Pulmonary artery endothelial cell (primary cell): ENCODE results near the gene DUS1L. TPM values are rescaled to one million over a fixed set of nuclear protein-coding genes. Genes with fewer than 3 reads are reported as not detected.
"Not testable (repeated sequence)": the region's sequence is repeated elsewhere in the genome, so short reads cannot be mapped to it uniquely, and the experiment has no call there.

Experiments
- DNase-seq: peaks from one replicate; pipeline ENCODE4 v3.0.0-alpha.2; 2011; ENCODE audit warnings: low read depth, low spot score
- total RNA-seq: library from RNA; depleted of rRNA; stranded (reverse); fragments of >200 nt; gene quantifications from 2 replicates; pipeline ENCODE4 v1.2.3, GENCODE V29; 2014

Gene DUS1L
- total RNA-seq, 1 donor from 2014 or later, result 66.1 TPM

DNA sequence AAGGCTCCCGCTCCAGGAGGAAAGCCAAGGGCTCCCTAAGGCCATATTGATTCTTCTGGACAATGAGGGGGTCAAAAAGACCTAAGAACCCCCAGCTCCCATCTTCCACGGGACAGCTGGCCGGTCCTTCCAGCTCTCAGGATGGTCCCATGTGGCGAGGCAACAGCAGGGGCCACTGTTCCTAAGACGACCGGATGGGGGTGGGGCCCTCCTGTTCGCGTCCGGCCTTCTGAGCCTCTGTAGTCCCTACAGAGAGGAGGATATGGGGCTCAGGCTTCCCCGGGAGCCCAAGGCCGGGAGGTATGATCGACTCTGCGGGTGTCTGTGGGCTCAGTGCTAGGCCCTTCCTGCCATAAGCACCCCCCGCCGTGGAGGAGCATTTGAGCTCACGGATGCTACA lies 22.1 kb downstream of the DUS1L start:
- no peak for DNase-seq

DNA sequence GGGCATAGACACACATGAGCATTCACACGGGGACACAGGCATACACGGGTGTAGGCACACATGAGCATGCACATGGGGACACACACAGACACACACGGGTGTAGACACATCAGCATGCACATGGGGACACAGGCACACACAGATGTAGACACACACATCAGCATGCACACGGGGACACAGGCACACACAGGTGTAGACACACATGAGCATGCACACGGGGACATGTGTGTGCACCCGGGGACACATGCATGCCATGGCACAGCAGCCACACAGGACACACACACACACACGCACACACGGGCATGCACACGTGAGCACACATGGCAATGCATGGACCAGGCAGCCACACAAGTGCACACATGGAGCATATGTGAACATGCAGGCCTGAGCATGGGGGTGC lies 23.0 kb downstream of the DUS1L start:
- no peak for DNase-seq

DNA sequence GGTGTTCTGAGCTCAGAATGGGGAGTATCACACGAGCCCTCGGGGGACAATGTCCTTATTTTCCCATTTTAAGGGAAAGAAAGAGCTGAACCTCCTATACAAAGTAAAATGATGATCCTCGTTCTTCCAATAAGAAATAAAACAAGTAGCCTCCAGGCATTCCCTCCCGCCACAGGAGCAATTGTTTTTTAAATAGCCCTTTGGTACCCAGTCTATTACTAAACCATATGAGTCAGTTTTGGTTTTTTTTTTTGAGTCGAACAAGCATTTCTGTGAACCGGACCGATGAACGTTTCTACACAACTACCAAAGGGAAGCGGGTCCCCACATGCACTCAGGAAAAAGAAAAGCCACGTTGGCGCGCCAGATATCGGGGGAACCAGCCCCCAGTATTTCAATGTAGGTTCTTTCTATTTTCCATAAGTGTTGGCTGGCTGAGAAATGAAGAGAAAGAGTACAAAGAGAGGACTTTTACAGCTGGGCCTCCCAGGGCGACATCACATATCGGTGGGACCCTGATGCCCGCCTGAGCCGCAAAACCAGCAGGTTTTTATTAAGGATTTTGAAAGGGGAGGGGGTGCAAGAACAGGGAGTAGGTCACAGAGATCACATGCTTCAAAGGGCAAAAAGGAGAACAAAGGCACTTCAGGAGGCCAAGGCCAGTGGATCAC lies 24.3 kb downstream of the DUS1L start:
- no peak for DNase-seq

- DNase-seq, result no peak
These were observed 25.8 kb downstream of the DUS1L start for GRCh38 chr17:82039695-82040299.

GRCh38 chr17:82038796-82039409 lies 26.7 kb downstream of the DUS1L start:
- not testable (repeated sequence) for DNase-seq

- no peak for DNase-seq
These were observed 27.8 kb downstream of the DUS1L start for GRCh38 chr17:82037889-82038195.

- DNase-seq, result peak; percentile 80
These were observed 28.3 kb downstream of the DUS1L start, which contains the start of gene DCXR for GRCh38 chr17:82037092-82037888. Gene DCXR (minus strand): TSS chr17:82037697. CDS start chr17:82037682, 15 bp downstream.

DNA sequence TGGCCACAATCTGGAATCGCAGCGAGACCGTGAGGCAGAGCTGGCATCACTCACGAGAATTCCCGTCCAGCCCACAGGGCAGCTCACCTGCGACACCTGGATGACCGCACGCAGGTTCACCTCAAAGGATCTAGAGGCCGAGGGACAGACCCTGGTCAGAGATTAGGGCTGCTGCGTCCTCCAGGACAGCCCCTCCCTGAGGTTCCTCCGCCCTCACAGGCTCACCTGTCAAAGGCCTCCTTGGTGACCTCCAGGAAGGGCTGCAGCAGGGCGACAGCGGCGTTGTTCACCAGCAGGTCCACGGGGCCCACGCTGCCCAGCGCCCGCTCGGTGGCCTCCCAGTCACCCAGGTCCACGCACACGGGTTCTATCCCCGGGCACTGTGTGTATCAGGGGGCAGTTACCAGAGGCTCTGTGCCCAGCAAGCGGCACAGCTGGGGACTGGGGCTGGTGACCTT lies 28.9 kb downstream of the DUS1L start:
- no peak for DNase-seq

DNA sequence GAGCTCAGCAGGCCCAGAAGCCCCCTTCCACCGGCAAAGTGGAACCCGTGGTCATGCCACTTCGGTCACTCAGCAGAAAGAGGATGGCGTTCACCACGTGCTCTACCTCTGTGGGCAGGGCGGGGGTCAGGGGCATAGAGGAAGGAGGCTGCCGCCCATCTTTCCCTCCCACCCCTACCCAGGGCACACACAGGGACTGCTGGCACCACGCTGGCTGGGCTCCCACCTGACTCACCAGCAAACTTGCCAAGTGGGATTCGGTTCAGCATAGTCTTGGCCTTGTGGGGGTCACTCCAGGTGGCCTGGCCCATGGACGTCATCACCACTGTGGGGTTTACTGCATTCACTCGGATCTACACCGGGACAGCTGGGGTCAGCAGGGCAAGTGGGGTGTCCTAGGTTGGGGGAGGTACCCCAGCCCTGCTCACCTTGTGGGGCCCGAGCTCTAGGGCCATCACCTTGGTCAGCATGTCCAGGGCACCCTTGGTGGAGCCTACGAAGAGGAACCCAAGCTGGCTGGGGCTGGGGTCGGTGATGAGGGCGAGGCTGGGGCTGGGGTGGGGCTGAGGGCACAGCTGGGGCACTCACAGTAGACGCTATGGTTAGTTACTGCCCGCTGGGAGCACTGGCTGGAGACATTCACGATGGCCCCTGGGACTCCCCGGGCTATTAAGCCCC lies 29.5 kb downstream of the DUS1L start:
- no peak for DNase-seq

GRCh38 chr17:82035488-82035887 lies 30.1 kb downstream of the DUS1L start:
- no peak for DNase-seq

DNA sequence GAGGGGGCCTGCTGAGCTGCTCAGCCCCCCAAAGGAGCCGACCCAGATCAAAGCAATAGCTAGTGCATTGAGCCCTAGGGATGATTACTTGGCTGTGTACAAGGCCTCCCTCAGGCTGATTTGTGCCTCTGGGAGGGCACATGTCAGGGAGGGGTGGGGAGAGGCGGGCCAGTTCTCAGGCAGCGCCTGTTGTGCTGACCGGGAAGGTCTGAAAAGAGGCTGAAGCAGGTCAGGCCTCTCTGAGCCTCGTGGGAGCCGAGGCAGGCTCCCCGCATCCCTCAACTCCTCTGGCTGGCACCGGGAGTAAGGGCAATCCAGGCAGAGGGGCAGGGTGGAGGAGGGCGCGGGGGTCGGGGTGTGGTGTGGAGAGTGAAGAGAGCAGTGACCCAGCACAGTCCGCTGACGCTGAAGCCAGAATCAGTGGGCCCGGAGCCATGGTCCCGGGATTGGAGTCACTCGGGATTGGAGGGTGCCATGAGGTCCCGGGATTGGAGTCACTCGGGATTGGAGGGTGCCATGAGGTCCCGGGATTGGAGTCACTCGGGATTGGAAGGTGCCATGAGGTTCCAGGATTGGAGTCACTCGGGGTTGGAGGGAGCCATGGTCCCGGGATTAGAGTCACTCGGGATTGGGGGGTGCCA lies 31.1 kb downstream of the DUS1L start:
- DNase-seq, result no peak

GRCh38 chr17:82033359-82034085 lies 32.1 kb downstream of the DUS1L start:
- no peak for DNase-seq

GRCh38 chr17:82031885-82032627 lies 33.5 kb downstream of the DUS1L start:
- DNase-seq, result no peak

DNA sequence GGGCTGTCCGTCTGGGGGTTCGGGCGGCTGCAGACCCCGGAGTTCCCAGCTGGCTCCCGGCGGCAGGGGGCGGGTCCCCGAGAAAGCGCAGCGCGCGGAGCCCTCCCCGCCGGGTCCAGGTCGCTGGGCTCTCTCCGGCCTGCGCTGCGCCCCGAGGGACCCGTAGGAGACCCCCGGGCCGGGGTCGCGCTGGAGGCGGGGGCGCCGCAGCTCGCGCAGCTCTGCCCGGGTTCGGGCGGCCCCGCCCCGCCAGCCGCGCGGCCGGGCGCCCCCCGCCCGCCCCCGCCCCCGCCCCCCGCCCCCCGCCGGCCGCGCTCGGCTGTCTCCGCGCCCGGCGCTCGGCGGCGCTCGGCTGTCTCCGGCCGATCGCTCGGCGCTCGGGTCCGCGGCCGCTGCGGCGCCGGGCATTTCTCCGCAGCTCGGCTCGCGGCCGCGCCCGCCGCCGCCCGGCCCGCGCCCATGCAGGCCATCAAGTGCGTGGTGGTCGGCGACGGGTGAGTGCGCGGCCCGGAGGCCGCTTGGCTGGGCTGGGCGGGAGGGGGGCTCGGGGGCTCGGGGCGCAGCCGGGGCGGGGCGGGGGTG lies 34.2 kb downstream of the DUS1L start, which contains the start of gene RAC3:
Gene RAC3 (plus strand): TSS at position 376 of the 582 bp plus-strand sequence. CDS start 84 bp downstream, at position 460.
- DNase-seq, result no peak

DNA sequence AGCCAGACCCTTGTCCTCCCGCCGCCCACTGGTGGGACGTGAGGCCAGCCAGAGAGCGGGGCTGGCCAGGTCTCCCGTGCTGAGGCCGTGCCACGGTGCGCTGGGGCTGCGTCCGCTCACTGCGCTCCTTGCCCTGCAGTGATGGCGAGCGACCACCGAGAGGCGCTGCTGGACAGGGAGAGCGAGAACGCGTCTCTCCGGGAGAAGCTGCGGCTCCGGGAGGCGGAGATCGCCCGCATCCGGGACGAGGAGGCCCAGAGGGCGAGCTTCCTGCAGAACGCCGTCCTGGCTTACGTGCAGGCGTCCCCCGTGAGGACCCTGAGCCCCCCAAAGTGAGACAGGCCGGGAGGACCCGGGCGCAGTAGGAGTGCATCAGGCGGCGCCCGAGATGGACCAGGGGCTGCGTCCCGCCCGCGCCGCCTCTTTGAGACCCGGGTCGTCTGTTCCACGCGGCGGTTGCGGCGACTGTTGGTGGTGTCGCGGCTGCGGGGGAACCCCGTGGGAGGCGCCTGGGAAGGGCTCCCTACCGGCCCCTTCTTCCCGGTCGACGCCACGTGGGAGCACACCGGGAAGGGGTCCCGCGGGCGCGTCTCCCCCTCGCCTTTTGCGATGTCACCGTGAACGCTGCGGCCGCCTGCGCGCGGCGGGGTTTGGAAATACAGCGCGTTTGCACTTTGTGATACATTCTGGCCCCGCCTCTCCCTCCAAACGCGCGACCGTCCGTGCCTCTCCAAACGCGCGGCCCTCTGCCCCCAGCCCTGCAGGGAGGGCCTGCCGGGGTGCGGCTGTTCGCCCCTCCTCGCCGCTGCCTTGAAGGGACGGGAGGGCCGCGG lies 34.9 kb downstream of the DUS1L start:
- peak; percentile 54 for DNase-seq

DNA sequence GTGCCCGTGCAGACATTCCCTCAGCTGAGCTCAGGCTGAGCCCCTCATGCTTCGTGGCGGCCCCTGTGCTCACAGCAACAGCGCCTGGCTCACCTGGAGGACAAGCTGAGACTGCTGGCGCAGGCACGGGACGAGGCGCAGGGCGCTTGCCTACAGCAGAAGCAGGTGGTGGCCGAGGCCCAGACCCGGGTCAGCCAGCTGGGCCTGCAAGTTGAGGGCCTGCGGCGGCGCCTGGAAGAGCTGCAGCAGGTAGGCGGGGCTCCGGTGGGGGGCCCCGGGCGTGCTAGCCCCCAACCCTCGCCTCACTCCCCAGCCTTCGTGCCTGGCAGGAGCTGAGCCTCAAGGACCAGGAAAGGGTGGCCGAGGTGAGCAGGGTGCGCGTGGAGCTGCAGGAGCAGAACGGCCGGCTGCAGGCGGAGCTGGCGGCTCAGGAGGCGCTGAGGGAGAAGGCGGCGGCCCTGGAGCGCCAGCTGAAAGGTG lies 35.6 kb downstream of the DUS1L start:
- DNase-seq, result no peak

DNA sequence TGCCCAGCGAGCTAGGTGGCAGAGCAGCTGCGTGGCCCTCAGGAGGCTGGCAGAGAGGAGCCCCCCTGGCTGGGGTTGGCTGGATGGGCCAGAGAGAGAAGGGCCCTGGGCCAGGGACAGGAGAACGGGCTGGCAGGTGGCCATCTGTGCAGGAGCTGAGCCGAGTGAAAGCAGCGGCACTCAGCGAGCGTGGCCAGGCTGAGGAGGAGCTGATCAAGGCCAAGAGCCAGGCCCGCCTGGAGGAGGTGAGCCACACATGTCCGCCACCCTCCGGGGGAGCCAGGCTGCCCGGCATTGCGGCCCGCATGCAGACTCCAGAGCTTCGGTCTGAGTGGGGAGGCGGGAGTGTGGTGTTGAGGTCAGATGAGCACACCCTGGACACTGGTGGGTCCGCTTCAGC lies 36.2 kb downstream of the DUS1L start:
- no peak for DNase-seq

DNA sequence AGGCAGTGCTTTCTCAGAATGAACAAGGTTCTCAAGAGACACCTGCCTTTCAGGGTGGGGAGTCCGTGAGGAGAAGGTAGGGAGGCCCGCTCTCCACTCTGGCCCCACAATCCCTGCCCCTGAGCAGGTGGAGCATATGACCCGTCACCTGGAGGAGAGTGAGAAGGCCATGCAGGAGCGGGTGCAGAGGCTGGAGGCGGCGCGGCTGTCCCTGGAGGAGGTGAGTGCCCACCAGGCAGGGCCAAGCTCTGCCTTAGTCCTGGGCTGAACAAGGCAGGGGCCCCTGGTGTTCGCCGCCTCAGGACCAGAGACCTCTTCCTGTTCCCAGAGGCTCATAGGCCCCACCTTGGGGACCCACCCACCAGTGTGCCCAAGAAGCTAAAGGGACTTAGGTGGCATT lies 36.6 kb downstream of the DUS1L start:
- DNase-seq, result no peak
